Activated CD4-positive, alpha-beta memory T cell treated with anti-CD3 and anti-CD28 coated beads for 36 hours (primary cell): ENCODE results near the gene RPP14. TPM values are rescaled to one million over a fixed set of nuclear protein-coding genes. Genes with fewer than 3 reads are reported as not detected.
"Not testable (repeated sequence)": the region's sequence is repeated elsewhere in the genome, so short reads cannot be mapped to it uniquely, and the experiment has no call there.

ENCODE experiments used
- CTCF ChIA-PET: fragments of 350-600 bp; sonication (Branson Sonifier 250); formaldehyde crosslinking; loops from one replicate; lab custom pipeline; 2021; ENCODE audit warnings: antibody characterized with exemption, inconsistent platforms; lab: Charles Lee
- POLR2A ChIA-PET: fragments of 350-600 bp; sonication (Branson Sonifier 250); formaldehyde crosslinking; loops from one replicate; lab custom pipeline; 2021; ENCODE audit warnings: antibody characterized with exemption; lab: Charles Lee
- DNase-seq: peaks from one replicate; pipeline ENCODE4 v3.0.0-alpha.2; 2020
- H3K27ac Mint-ChIP-seq: one replicate; pipeline ENCODE4 v1.8.0; 2021; ENCODE audit warnings: mixed read lengths
- H3K27me3 Mint-ChIP-seq: one replicate; pipeline ENCODE4 v1.8.0; 2021; ENCODE audit warnings: mixed read lengths
- H3K36me3 Mint-ChIP-seq: one replicate; pipeline ENCODE4 v1.8.0; 2021; ENCODE audit warnings: mixed read lengths
- H3K4me1 Mint-ChIP-seq: one replicate; pipeline ENCODE4 v1.8.0; 2021; ENCODE audit warnings: low read depth, mixed read lengths
- H3K4me3 Mint-ChIP-seq: one replicate; pipeline ENCODE4 v1.8.0; 2021; ENCODE audit warnings: mild to moderate bottlenecking, mixed read lengths
- H3K9me3 Mint-ChIP-seq: one replicate; pipeline ENCODE4 v1.8.0; 2021; ENCODE audit warnings: mixed read lengths
- intact Hi-C: fragments of 100-400 bp; cut with micrococcal nuclease; formaldehyde crosslinking; loops from one replicate; pipeline ENCODE4 v1.15.1; 2023
- total RNA-seq, 2 experiments: library from RNA; stranded (reverse); gene quantifications; one replicate each; pipeline ENCODE4 v1.2.3, GENCODE V29; 2021

The RPP14 gene
- total RNA-seq, 2 experiments from 2014 or later = 14.0 to 15.4 TPM

GRCh38 chr3:58333206-58334012 lies 27.4 kb downstream of the RPP14 start:
- Mint-ChIP-seq H3K9me3 (no peaks in the 10 kb centered on the region), H3K4me3 (peak overlapping the region; percentile 99), H3K4me1 (peaks cover 28% of the 10 kb centered on the region), H3K27me3 (no peaks in the 10 kb centered on the region), H3K36me3 (peaks cover 9% of the 10 kb centered on the region), H3K27ac (peak overlapping the region; percentile 82)
- POLR2A ChIA-PET = interaction anchor here (0.6 to 4.5 kb wide), 5 partner anchors 9 to 81 kb away, joined by 3 to 20 read pairs (median 5); partner anchors contain the start of genes HTD2 and RPP14
- peak; percentile 53 for DNase-seq
- CTCF ChIA-PET = interaction anchor here (0.6 to 6.8 kb wide), 11 partner anchors 9 to 198 kb away, joined by 3 to 43 read pairs (median 4); partner anchors contain the start of genes HTD2, KCTD6 and RPP14
- intact Hi-C loops = loop anchor here (2.0 kb wide), 2 partner anchors 137 to 157 kb away; no protein-coding TSS in a partner anchor

GRCh38 chr3:58334013-58334321 lies 27.9 kb downstream of the RPP14 start:
- Mint-ChIP-seq H3K4me1 (peaks cover 30% of the 10 kb centered on the region), H3K27me3 (no peaks in the 10 kb centered on the region), H3K9me3 (no peaks in the 10 kb centered on the region), H3K36me3 (peaks cover 11% of the 10 kb centered on the region), H3K27ac (peak overlapping the region; percentile 82), H3K4me3 (peak overlapping the region; percentile 99)
- DNase-seq = no peak
- ChIA-PET CTCF (interaction anchor here (0.7 to 6.8 kb wide), 6 partner anchors 9 to 81 kb away, joined by 3 to 43 read pairs (median 4); partner anchors contain the start of genes HTD2 and RPP14), POLR2A (interaction anchor here (1.4 to 4.5 kb wide), 2 partner anchors 10 to 12 kb away, joined by 4 to 20 read pairs; no protein-coding TSS in a partner anchor)
- intact Hi-C loops = loop anchor here (2.0 kb wide), 1 partner anchor 137 kb away; no protein-coding TSS in a partner anchor

- POLR2A ChIA-PET = interaction anchor here (0.9 to 4.5 kb wide), 2 partner anchors 10 to 29 kb away, joined by 3 to 20 read pairs; partner anchors contain the start of genes HTD2 and RPP14
- CTCF ChIA-PET = interaction anchor here (0.7 to 6.8 kb wide), 9 partner anchors 10 to 146 kb away, joined by 3 to 43 read pairs (median 5); partner anchors contain the start of genes HTD2 and RPP14
- H3K27me3 Mint-ChIP-seq = no peaks in the 10 kb centered on the region
Measured at GRCh38 chr3:58334506-58334884, 28.4 kb downstream of the RPP14 start.

GRCh38 chr3:58335652-58335947 lies 29.6 kb downstream of the RPP14 start:
- peak overlapping the region; percentile 99 for H3K4me3 Mint-ChIP-seq
- H3K4me1 Mint-ChIP-seq = peaks cover 30% of the 10 kb centered on the region
- H3K36me3 Mint-ChIP-seq = peaks cover 18% of the 10 kb centered on the region
- H3K27me3 Mint-ChIP-seq = no peaks in the 10 kb centered on the region
- DNase-seq = no peak
- H3K27ac Mint-ChIP-seq = peak overlapping the region; percentile 94
- ChIA-PET CTCF (interaction anchor here (0.7 to 6.8 kb wide), 11 partner anchors 9 to 196 kb away, joined by 3 to 43 read pairs (median 5); partner anchors contain the start of genes HTD2, KCTD6 and RPP14), POLR2A (interaction anchor here (0.9 to 4.5 kb wide), 3 partner anchors 11 to 30 kb away, joined by 3 to 20 read pairs (median 6); partner anchors contain the start of genes HTD2 and RPP14)
- H3K9me3 Mint-ChIP-seq = no peaks in the 10 kb centered on the region
- intact Hi-C loops = loop anchor here (1.0 to 2.0 kb wide), 4 partner anchors 11 to 135 kb away; partner anchors contain the start of genes HTD2 and RPP14

More at GRCh38 chr3:58334506-58334884, 28.4 kb downstream of the RPP14 start:
- Mint-ChIP-seq H3K27ac (peak overlapping the region; percentile 94), H3K36me3 (peaks cover 16% of the 10 kb centered on the region), H3K9me3 (no peaks in the 10 kb centered on the region), H3K4me1 (peaks cover 30% of the 10 kb centered on the region), H3K4me3 (peak overlapping the region; percentile 99)
- DNase-seq = no peak
- intact Hi-C loops = loop anchor here (2.0 kb wide), 1 partner anchor 136 kb away; no protein-coding TSS in a partner anchor

- POLR2A ChIA-PET = interaction anchor here (1.9 to 4.5 kb wide), 2 partner anchors 10 to 12 kb away, joined by 6 to 20 read pairs; no protein-coding TSS in a partner anchor
- intact Hi-C loops = no loop called here
- H3K4me3 Mint-ChIP-seq = no peak overlapping the region
- no peaks in the 10 kb centered on the region for H3K9me3 Mint-ChIP-seq
- no peaks in the 10 kb centered on the region for H3K27me3 Mint-ChIP-seq
- no peak for DNase-seq
- peak overlapping the region; percentile 53 for H3K27ac Mint-ChIP-seq
- CTCF ChIA-PET = interaction anchor here (0.7 to 6.8 kb wide), 9 partner anchors 9 to 195 kb away, joined by 3 to 43 read pairs (median 4); partner anchors contain the start of genes HTD2, KCTD6 and RPP14
- peaks cover 22% of the 10 kb centered on the region for H3K36me3 Mint-ChIP-seq
- peaks cover 35% of the 10 kb centered on the region for H3K4me1 Mint-ChIP-seq
Measured at GRCh38 chr3:58336135-58336882, 30.3 kb downstream of the RPP14 start.

- DNase-seq = no peak
- POLR2A ChIA-PET = interaction anchor here (0.6 to 4.5 kb wide), 4 partner anchors 9 to 97 kb away, joined by 3 to 20 read pairs (median 5); no protein-coding TSS in a partner anchor
- H3K9me3 Mint-ChIP-seq = no peaks in the 10 kb centered on the region
- CTCF ChIA-PET = interaction anchor here (1.1 to 6.8 kb wide), 2 partner anchors 9 to 30 kb away, joined by 3 to 43 read pairs; partner anchors contain the start of genes HTD2 and RPP14
- H3K4me1 Mint-ChIP-seq = peaks cover 35% of the 10 kb centered on the region
- H3K27ac Mint-ChIP-seq = no peak overlapping the region
- H3K36me3 Mint-ChIP-seq = peaks cover 22% of the 10 kb centered on the region
- no peaks in the 10 kb centered on the region for H3K27me3 Mint-ChIP-seq
- no peak overlapping the region for H3K4me3 Mint-ChIP-seq
- intact Hi-C loops = no loop called here
Measured at GRCh38 chr3:58337190-58337589, 31.1 kb downstream of the RPP14 start.

GRCh38 chr3:58339146-58339545 lies 33.1 kb downstream of the RPP14 start:
- POLR2A ChIA-PET, H3K27me3 Mint-ChIP-seq, H3K4me3 Mint-ChIP-seq, DNase-seq, H3K27ac Mint-ChIP-seq, H3K9me3 Mint-ChIP-seq, intact Hi-C loops: not testable (repeated sequence)
- Mint-ChIP-seq H3K4me1 (peaks cover 29% of the 10 kb centered on the region), H3K36me3 (peaks cover 22% of the 10 kb centered on the region)
- CTCF ChIA-PET = interaction anchor here (0.5 to 1.1 kb wide), 2 partner anchors 33 to 303 kb away, joined by 3 read pairs; partner anchors contain the start of genes HTD2 and RPP14

GRCh38 chr3:58340594-58341244 lies 34.7 kb downstream of the RPP14 start:
- ChIA-PET CTCF (no interaction called here), POLR2A (interaction anchor here (1.0 kb wide), 1 partner anchor 13 kb away, joined by 3 read pairs; no protein-coding TSS in a partner anchor)
- DNase-seq = no peak
- no peaks in the 10 kb centered on the region for H3K9me3 Mint-ChIP-seq
- peaks cover 20% of the 10 kb centered on the region for H3K4me1 Mint-ChIP-seq
- peaks cover 18% of the 10 kb centered on the region for H3K36me3 Mint-ChIP-seq
- no peak overlapping the region for H3K27ac Mint-ChIP-seq
- no peak overlapping the region for H3K4me3 Mint-ChIP-seq
- no peaks in the 10 kb centered on the region for H3K27me3 Mint-ChIP-seq
- intact Hi-C loops = no loop called here

GRCh38 chr3:58341376-58341775 lies 35.3 kb downstream of the RPP14 start:
- no peak overlapping the region for H3K27ac Mint-ChIP-seq
- H3K36me3 Mint-ChIP-seq = peaks cover 13% of the 10 kb centered on the region

GRCh38 chr3:58342676-58343075 lies 36.6 kb downstream of the RPP14 start:
- no peaks in the 10 kb centered on the region for H3K27me3 Mint-ChIP-seq
- no peak overlapping the region for H3K27ac Mint-ChIP-seq
- H3K4me1 Mint-ChIP-seq = peaks cover 23% of the 10 kb centered on the region
- no peak for DNase-seq
- H3K9me3 Mint-ChIP-seq = no peaks in the 10 kb centered on the region
- H3K36me3 Mint-ChIP-seq = peaks cover 18% of the 10 kb centered on the region
- CTCF ChIA-PET = no interaction called here
- H3K4me3 Mint-ChIP-seq = no peak overlapping the region
- intact Hi-C loops = no loop called here
- POLR2A ChIA-PET = no interaction called here

More at GRCh38 chr3:58341376-58341775, 35.3 kb downstream of the RPP14 start:
- Mint-ChIP-seq H3K4me3 (no peak overlapping the region), H3K9me3 (no peaks in the 10 kb centered on the region), H3K4me1 (peaks cover 20% of the 10 kb centered on the region), H3K27me3 (no peaks in the 10 kb centered on the region)
- ChIA-PET POLR2A (interaction anchor here (1.0 kb wide), 1 partner anchor 13 kb away, joined by 3 read pairs; no protein-coding TSS in a partner anchor), CTCF (no interaction called here)
- intact Hi-C loops = no loop called here
- no peak for DNase-seq
